Fibroblast of the conjunctiva (primary cell): ENCODE data around the gene ACADVL.
A peak's percentile ranks its signal among the peaks of the same experiment; 100 is the strongest.

Experiments
- DNase-seq: peaks from one replicate; pipeline ENCODE4 v3.0.0-alpha.2; 2010; ENCODE audit warnings: low read depth

The ACADVL gene

DNA sequence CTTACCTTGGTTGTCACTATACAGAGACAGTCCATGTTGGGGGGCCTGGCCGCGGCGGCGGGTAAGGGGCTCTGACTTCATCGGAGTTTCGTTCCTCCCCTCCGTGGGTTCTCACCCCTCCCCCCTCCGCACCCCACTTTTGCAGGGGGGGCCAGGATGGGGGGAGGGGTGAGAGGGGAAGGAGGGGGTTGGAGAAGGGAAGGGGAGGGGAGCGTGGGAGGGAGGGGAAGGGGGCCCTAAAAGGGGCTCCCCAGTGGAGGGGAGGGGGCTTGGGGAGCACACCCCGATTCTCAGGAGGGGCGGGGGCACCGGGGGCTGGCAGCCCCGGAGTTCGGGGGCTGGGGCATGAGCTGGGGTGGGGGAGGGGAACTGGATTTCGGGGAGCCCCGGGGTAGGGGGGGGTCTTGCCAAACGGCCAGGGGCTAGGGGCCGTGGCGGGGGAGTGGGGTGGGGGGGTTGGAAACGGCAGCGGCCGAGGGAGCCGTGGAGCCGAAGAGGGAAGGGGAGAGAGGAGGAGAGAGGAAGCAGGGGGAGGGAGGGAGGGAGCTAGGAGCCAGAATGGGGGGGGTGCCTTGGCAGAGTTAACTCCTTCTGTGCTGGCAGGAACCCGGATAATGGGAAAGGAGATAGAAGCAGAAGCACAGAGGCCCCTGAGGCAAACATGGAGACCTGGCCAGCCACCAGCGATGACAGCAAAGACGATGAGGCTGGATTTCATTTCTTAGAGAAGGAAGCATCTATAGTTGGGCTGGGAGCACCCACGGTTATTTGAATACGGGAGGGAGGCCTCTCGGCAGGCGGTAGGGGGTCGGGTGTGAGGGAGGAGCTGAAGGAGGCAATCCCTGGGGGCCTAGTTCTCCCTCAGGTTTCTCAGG, 2.4 kb upstream of the ACADVL start:
- peak; percentile 72 for DNase-seq

DNA sequence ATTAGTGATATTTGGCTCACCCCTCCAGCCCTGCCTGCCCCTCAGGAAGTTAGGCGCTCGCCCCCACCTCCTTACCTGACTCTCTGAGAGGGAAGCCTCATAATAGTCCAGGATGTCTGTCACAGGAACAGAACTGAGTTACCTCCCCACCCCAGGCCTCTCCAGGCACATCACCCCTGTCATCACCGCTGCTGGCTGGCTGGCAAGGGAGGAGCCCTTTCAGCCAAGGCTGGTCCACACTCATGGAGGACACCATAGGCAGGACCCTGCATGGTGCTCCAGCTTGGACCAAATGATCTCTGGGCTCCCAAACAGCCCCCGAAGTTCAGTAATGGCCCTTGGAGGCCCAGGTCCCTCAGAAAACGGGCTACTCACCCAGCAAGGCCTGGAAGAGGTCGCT, 1.6 kb upstream of the ACADVL start:
- DNase-seq, result no peak

DNA sequence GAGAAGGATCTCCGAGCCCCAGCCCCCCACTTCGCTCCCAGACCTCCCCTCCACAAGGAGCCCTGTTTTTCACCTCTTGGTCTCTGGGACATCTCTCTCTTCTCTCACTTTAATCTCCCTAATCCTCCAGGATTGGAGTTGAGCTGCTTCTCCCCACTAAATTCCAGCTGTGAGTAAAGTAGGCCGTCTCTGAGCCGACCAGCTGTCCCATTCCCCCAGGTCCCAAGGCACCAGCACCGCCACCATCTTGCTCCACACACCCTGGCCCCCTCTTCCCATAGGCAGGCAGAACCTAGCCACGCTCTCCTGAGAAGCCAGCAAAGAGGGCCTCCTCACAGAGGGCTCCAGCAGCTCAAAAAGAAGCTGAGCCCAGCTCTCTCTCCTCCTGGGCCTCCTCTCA, 980 bp upstream of the ACADVL start:
- DNase-seq, result no peak

DNA sequence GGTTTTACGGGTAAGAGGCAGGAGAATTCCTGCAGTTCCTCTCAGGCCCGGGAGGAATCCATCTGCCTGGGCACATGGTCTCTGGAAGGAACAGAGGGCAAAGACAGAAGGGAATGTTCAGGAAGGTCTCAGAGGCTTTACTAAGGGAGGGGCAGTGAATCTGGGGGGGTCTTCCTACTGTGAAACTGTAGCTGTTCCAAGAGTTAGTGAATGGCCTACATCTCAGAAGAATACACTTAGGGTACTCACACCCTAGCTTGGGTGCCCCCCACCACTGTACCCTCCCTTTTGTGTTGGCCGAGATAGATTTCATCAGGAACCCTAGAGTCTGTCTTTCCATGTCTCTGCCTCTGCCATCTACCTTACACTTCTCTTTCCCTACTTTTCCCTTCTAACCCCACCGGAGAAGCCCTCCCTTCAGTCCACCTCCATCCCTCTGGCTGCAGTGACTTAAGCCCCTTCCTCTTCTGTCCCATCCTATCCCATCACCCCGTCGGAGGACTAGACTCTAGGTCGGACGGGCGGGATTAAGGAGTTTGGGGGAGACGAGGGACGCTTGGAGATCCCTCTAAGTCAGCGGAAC, 418 bp upstream of the ACADVL start:
- DNase-seq, result no peak

DNA sequence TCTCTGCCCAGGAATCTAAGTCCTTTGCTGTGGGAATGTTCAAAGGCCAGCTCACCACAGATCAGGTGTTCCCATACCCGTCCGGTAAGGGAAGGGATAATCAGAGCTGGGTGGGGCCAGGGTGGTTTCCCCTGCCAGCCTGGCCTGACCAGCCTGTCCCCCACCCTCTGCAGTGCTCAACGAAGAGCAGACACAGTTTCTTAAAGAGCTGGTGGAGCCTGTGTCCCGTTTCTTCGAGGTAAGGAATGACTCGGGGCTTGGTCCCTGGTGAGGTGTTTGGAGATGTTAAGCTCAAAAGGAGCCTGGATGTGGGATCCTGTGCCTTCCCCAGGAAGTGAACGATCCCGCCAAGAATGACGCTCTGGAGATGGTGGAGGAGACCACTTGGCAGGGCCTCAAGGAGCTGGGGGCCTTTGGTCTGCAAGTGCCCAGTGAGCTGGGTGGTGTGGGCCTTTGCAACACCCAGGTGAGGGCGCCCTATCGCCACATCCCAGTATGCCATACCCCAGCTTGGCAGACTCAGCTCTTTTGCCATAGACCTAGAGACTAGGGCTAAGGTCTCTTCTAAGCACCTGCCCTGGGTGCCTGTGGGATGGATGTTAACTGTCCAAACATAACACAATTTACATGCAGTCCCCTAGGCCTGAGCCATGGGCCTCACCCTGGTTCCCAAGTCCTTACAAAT, 997 bp downstream of the ACADVL start:
- DNase-seq, result peak; percentile 46

DNA sequence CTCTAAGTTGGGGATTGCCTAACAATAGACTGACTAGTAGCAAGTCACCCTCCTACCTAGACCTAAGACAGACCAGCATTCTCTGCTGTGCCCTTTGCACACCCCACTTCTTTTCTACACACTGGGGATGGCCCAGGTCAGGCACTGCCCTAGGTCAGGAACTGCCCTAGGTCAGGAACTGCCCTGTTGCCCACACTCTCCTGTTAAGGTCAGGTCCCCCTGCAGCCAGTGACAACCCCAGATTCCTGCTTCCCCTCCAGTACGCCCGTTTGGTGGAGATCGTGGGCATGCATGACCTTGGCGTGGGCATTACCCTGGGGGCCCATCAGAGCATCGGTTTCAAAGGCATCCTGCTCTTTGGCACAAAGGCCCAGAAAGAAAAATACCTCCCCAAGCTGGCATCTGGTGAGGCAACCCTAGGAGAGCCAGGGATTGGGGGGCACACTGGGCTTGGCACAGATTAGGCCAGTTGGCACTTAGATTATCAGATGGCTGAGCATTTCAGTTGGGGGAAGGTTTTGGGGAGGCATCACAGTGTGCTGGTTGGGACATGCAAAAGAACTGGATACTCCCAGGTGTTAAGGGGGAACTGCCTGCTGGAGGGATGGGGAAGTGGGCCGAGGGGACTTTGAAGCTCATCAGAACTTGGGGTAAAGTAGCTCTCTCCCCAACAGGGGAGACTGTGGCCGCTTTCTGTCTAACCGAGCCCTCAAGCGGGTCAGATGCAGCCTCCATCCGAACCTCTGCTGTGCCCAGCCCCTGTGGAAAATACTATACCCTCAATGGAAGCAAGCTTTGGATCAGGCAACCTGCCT, 1.7 kb downstream of the ACADVL start:
- DNase-seq, result no peak

DNA sequence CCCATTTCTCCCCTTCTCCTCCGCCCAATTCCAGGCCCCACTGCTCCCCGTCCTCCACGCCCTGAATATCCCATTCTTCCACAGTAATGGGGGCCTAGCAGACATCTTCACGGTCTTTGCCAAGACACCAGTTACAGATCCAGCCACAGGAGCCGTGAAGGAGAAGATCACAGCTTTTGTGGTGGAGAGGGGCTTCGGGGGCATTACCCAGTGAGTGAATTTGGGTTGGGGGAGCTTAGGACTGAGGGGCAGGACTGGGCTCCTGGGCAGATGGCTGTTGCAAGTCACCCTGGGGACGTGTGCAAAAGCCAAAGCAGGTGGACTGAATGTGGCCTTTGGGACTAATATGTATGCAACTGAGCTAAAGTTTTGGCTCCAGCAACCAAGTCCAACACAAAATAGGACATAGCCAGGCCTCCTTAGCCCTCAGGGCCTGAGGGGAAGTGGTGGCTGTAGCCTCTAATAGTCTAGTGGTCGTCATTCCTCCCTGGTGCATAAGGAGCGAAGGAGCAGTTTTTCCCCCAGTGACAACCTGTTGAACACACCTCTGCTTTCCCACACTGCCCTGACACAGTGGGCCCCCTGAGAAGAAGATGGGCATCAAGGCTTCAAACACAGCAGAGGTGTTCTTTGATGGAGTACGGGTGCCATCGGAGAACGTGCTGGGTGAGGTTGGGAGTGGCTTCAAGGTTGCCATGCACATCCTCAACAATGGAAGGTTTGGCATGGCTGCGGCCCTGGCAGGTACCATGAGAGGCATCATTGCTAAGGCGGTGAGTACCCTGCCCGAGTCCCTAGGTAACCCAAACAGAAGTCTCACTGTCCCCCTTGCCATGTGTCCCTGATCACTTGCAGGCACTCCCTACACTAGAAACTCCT, 2.6 kb downstream of the ACADVL start:
- no peak for DNase-seq

DNA sequence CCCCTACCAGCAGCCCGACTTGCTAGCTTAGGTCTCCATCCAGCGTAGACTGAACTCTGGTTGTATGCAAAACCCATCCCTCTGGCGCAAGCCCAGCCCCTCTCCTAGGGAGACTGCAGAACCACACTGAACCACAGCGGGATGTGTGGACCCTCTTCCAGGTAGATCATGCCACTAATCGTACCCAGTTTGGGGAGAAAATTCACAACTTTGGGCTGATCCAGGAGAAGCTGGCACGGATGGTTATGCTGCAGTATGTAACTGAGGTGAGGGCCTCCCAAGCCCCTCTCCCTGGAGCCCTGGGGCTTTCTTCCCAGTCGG, 3.2 kb downstream of the ACADVL start:
- no peak for DNase-seq

DNA sequence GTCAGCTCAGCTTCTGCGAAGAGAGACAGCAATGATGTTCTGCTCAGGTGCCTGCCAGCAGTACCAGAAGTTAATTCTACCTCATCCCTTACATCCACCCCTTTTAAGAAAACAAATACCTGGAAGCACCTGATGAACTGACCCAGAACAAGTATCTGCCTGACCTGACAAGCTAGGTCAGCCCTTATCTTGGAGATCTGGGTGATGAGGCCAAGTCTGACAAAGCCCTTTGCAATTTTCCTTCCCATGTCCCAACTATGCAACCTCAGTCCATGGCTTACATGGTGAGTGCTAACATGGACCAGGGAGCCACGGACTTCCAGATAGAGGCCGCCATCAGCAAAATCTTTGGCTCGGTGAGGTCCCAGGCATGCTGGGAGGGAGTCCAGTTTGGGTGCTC, 3.6 kb downstream of the ACADVL start:
- DNase-seq, result no peak

DNA sequence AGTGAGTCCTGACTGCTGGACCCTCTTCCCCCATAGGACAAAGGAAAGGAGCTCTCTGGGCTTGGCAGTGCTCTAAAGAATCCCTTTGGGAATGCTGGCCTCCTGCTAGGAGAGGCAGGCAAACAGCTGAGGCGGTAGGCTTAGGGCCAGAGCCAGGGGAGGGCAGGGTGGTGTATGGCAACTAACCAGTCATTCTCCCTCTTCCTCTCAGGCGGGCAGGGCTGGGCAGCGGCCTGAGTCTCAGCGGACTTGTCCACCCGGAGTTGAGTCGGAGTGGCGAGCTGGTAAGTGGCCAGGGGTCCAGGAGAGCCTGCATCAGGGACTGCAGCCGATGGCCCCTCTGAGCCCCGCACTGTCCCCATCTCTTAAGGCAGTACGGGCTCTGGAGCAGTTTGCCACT, 4.4 kb downstream of the ACADVL start:
- DNase-seq, result no peak

DNA sequence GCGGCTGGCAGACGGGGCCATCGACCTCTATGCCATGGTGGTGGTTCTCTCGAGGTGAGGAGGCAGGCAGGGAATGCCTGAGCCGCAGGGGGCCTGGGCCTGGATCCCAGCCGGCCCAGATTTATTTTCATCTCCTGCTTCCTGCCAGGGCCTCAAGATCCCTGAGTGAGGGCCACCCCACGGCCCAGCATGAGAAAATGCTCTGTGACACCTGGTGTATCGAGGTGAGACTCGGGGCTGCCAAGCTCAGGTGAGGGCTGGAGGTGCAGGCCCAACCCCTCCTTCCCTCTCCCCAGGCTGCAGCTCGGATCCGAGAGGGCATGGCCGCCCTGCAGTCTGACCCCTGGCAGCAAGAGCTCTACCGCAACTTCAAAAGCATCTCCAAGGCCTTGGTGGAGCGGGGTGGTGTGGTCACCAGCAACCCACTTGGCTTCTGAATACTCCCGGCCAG, 4.9 kb downstream of the ACADVL start:
- DNase-seq, result no peak

DNA sequence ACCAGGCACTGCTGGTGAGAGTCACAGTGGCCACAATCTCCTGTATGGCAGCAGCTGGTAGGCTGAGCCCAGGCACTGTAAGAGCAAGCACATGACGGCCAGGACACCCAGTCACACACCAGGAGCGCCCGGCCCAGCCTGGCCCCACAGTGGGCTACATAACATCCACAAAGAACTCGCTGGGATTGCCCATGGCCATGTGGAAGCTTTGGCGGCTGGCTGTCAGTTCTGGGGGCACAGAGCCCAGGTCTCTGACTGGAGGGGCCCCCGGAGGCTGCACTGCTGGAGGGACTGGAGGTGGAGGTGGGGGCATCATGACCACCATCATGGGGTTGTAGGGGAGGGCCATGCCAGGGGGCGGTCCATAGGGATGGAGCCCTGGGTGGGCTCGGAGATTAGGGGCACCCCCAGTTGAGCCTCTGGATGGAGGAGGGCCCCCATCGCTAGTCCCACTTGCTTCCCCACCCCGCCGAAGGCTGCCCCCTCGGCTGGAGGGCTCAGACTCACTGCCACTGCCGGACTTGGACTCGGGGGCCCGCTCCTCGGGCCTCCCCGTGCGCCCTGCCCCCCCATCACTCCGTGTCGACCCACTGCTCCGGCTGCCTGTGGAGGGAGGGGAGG, 6.1 kb downstream of the ACADVL start:
- no peak for DNase-seq

DNA sequence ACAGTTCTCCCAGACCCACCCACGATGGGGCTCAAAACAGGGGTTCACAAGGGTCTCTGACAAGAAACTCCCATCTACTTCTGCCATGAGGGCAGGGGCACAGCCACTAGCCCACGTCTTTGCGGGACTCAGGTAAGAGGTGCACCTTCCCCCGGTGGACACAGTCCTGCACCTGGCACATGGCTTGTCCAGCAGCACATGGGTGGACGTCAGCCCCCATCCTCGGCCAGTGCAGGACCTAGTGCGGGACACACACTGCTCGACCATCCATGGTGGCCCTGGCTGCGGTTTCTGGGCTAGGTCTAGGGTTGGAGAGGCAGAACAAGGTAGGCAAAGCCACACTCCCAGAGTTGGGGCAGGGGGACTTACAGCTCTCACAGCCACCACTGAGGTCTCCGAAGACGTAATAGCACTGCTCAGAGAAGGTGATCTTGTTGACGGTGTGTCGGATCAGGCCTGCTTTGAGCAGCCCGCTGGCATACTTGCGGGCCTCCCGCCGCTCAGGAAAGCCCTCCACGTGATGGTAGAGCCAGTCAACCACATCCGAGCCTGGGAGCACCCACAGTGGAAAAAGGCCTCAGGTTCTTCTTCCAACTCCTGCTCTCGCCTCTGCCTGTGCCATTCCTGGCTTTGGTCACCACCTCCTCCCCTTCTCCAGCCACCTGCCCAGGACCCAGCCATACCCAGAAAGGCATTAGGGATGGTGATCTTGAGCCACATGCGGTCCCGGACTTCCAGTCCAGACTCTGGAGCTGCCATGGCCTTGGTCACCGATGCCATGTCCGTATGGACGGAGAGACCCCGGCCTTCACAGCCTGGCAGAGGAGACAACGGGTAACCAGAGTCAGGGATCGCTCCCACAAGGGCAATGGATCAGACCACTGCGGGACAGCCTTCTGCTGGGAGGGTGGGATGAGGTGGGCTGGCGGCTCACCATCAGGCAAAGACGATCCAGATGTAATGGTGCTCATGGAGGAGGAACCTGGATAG, 7.3 kb downstream of the ACADVL start:
- DNase-seq, result no peak

DNA sequence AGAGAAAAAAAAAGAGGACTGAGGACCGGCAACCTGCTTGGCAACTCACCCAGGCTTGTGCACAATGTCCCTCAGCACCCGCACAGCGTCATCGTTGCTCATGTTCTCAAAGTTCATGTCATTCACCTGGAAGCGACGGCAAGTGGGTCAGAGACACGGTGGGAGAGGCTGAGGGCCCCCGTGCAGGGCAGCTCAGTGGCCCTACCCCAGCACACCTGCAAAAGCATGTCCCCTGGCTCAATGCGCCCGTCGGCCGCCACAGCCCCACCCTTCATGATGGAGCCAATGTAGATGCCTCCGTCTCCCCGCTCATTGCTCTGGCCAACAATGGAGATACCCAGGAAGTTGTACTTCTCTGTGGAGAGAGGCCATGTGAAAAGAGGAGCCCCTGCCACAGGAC, 9.2 kb downstream of the ACADVL start:
- DNase-seq, result no peak

DNA sequence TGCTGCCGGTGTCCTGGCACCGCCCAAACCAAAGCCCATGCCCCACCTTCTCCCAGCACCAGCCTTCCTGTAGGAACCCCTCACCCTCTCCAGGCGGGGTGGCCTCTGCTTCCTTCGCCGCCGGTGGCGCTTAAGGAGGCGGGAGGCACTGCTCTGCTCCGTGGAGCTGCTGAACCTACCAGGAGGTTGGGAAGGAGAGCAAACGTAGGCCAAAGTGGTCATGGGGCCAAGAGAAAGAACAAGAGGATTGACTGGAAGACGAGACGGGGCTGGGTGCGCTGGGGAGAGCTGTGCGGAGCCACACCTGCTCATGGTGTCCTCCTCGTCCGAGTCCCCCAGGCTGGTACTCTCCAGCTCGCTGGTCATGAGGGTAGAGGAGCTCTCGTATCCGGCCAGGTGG, 9.8 kb downstream of the ACADVL start:
- DNase-seq, result no peak

DNA sequence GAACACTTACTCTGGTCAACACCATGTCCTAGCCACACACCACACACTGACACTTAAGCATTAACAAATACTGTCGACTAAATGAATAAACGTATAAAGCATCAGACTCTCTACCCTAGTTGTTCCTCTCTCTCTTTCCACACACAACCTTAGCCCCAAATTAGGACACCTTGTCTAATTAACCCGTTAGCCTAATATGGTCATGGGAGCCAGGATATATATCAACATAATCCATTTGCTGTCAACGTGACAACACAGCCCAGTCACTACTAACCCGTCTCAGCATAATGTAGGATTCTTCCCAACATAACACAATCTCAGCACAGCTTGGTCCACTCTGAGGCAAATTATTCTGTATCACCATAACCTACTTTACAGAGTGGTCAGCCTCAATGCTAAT, 12.4 kb downstream of the ACADVL start:
- DNase-seq, result no peak

DNA sequence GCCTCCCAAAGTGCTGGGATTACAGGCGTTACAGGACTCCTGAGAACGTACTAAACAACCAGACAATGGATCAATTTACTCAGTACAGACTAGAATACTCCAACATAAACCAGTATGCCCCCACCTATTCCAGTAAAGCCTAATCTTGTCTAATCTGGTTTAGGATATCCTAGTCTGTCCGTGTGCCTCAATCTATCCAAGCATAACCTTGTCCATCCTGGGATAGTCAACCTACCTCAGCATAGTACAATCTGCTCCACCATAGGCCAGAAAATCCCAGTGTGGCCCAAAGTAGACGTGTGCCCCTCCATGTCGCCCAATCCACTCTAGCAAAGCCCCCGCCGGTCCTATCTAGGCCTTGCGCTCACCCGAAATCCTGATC, 14.0 kb downstream of the ACADVL start:
- DNase-seq, result no peak

DNA sequence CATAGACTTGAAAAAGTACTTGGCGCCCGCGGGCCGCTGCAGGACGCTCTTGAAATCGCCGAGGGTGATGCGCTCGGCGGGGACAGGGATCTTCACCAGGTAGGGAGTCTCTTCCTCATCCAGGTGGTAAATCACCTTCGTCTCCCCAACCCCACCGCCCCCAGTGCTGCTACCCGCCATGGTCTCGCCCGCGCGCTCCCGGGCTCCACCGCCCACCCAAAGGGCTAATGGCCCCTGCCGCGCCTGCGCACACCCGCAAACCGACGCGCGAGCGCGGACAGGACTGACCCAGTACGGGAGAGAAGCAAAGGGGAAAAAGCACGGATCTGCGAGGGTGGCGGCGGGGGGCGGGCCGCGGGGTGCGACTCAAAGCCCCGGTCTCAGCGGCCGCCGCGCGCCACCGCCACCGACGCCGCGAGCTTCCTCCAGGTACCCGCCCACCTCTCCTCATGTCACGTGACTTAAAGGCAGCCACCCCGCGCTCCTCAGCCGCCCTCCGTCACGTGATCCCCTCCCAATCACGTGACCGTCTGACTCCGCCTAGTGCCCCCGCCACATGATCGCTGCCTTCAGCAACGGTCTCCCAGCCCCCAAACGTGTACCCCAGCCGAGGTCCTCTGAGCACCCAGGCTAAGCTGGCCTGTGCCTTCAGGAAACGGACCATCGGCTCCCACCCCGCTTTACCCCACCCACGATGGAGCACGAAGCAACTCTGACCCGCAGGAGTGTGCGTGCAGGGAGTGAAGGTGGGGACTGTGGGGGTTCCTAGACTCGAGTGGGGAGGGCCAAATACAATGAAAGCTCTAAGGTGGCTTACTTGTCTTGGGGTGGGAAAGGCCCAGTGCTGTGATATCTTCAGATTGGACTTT, 14.6 kb downstream of the ACADVL start, which contains the start of gene DVL2:
DVL2 (minus strand) TSS at position 435 of the 869 bp plus-strand sequence; CDS start at position 180, 255 bp downstream.
- DNase-seq, result peak; percentile 91
